ENCODE results near the gene ITGB1.
"Not testable (repeated sequence)": the region's sequence is repeated elsewhere in the genome, so short reads cannot be mapped to it uniquely, and the experiment has no call there.

ITGB1 gene

DNA sequence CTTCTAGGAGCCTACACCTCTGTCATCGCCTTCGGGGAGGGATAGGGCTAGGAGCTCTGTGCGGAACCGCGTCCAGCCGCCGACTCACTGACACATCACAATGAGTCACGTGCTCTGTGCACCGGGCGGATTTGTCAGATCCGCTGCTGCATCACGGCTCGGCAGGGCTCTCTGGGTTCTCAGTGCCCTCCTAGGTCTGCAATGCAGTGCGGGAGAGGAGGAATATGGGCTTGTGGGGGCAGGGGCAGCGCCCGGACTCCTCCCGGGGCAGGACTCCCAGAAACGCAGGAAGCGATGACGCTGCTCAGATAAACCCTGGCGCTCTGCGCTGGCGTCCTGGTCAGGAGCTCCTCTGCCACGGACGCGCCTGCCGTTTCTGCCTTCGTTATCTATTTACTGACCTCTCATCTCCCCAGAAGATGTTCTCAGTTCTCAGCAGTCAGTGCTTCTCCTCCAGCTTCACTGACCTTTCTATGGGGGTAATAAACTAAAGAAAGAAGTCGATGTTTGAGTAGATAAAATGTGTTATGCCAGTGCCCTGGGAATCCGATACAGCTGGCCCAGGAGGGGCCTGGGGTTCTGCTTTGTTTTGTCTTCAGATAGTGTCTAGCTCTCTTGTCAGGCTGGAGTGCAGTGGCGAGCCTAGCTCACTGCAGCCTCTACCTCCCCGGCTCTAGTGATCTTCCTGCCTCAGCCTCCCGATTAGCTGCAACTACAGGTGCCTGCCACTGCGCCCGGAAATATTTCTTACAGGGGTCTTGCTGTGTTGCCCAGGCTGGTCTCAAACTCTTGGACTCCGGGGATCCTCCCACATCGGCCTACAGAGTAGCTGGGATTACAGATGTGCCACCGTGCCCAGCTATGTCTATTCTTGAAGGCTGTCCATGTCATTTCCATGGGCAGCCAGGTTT, 22.8 kb upstream of the ITGB1 start:
- peak; percentile 95 to 98 (median 95) for DNase-seq

DNA sequence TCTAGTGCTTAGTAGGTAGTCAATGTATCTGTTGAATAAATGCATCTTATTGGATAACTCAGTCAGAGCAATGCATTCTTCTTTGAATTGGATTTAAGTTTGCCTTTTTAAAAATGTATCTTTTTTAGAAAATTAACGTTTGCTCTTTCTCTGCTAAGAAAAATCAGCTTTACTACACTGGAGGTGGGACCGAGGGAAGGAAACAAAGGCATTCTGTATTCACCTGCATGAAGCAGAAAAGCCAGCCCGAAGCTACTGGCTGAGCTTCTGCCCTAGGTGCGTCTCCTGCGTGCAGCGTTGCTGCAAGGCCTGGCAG, 22.2 kb upstream of the ITGB1 start:
- DNase-seq: no peak

GRCh38 chr10:32979719-32980118, 21.7 kb upstream of the ITGB1 start:
- not testable (repeated sequence) for DNase-seq

- no peak for DNase-seq
Measured at GRCh38 chr10:32979041-32979440, 21.0 kb upstream of the ITGB1 start.

- DNase-seq: not testable (repeated sequence)
Measured at GRCh38 chr10:32977846-32978809, 20.1 kb upstream of the ITGB1 start.

DNA sequence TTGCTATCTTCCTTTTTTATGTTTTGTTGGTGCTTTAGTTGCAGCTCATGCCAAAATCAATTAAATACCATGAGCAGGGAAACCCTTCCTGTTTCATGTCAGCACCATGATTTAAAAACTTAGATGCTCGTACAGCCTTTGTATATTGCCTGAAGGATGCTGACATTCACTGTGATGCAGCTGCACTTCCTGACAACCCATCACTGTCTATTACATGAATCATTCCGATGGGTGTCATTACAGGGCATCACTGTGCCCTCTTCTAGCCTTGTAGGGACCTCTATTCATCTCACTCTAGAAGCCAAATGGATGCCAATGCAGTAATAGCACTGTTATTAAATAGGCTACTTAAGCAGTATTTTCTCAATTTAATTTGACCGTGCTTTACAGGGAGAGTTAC, 18.3 kb upstream of the ITGB1 start:
- DNase-seq: no peak

GRCh38 chr10:32972929-32973328, 14.9 kb upstream of the ITGB1 start:
- DNase-seq: no peak

DNA sequence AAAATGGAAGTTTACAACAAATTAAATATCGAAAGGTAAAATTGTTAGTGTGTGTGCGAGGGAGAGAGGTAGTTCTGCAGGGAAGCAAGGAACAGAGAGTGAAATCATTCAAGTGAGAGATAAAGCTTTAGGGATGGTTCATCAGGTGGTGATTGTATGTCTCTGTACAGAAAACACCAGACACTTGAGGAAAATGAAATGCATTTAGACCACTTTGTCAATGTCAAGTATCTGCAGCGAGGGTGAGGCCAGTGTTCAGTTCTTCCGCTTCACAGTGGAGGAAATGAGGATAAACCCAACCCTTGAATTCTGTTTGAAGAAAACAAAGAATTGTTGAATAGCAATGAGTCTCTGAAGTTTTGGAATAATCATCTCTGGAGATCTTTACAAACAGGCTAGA, 14.4 kb upstream of the ITGB1 start:
- DNase-seq: no peak

DNA sequence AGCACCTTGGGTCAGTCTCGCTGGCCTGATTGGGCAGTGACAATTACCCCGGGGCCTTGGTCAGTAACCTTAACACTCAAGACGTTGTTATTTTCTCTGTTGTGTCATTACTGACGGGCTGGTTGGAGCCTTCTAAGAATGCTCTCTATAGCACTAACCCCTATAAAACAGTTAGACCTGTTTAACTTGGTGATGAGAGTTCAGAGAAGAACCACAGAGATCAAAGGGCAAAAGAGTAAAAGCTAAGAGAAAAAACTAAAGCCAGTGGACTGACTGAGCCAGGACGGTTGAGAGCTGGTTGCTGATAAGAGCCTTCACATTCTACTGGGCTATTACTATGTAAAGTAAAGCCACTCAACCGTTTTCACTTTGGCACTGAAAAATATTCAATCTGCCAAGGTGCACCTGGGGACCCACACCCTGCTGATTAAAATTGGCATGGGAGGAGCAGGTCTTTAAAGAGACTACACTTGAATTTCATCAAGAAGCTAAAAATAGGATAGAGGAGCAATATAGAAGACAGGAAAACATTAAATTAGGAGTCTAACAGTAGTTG, 13.6 kb upstream of the ITGB1 start:
- no peak for DNase-seq

DNA sequence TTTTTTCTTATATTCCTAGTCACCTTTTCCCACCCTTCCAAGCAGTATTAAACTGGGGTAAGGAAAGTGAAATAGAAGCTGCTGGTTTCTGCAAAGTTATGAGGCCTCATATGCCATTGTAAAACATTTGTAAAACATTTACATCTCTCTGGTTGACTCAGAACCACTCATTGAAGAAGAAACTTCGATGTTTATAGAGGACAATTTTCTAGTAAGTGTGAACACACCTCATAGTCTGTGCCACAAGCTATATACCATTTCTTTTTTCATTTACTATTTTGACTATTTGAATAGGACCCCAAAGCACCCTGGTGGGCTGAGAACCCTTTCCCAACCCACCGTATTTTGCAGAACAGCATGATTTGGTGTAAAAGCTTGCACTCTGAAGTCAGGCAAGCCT, 12.9 kb upstream of the ITGB1 start:
- DNase-seq: no peak

- no peak for DNase-seq
Measured at GRCh38 chr10:32964270-32964669, 6.2 kb upstream of the ITGB1 start.

GRCh38 chr10:32963096-32963495, 5.1 kb upstream of the ITGB1 start:
- peak; percentile 43 to 86 (median 76) for DNase-seq

GRCh38 chr10:32962521-32962920, 4.5 kb upstream of the ITGB1 start:
- no peak for DNase-seq

DNA sequence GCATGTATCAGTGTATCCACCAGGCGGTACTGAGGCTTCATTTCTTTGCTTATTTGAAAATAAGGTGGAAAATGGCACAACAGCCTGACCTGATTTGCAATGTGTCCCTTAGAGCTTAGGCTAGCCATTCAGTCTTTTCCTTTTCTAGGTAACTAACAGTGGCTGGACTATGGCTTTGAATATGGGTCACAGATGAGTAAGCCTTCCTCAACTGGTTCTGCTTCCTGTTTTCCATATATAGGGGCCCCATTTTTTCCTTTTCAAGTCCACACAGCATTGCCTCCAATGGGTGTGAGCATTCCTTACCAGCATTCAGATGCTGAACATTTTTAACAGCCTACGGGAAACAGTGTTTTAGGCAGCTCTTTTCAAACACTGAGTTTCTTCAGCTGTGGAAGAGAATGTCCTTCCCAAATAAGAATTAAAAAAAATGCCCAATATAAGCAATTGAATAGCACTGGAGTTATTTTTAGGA, 3.9 kb upstream of the ITGB1 start:
- DNase-seq: peak; percentile 65 to 90 (median 79)

DNA sequence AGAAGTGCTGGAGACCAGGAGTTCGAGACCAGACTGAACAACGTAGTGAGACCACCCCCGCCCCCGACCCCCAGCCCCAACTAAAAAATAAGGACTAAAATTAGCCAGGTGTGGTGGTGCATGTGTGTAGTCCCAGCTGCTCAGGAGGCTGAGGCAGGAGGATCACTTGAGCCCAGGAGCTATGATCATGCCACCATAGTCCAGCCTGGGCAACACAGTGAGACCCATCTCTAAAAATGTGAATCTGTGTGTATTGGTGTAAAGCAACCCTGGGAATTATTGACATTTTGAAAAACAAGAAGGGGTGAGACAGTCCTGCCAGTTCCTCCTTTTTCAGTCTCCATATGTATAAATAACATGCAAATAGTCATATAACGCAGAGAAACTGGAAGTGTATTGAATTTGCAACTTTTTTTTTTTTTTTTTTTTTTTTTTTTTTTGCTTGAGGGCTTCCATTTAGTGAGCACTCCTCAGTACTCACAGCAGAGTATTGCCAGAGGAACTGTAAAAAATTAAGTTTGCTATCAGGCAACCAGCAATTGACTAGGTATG, 3.4 kb upstream of the ITGB1 start:
- peak in 3 of 4 experiments; percentile 39 to 84 (median 80) for DNase-seq

- no peak for DNase-seq
Measured at GRCh38 chr10:32960022-32960421, 2.0 kb upstream of the ITGB1 start.

- no peak for DNase-seq
Measured at GRCh38 chr10:32959006-32959920, 1.2 kb upstream of the ITGB1 start.

- DNase-seq: peak; percentile 73 to 90 (median 79)
Measured at GRCh38 chr10:32957341-32958084, 517 bp downstream of the ITGB1 start.

GRCh38 chr10:32956365-32957197, 1.4 kb downstream of the ITGB1 start:
- no peak for DNase-seq

GRCh38 chr10:32955790-32956189, 2.2 kb downstream of the ITGB1 start:
- no peak for DNase-seq

All from suppressor macrophage (primary cell).